SK-N-SH (cell line): ENCODE results near the gene HOXA6. TPM values are rescaled to one million over a fixed set of nuclear protein-coding genes. Genes with fewer than 3 reads are reported as not detected.

Experiments used
- CTCF ChIA-PET: fragments of 300-600, 350-600 bp; formaldehyde crosslinking; extraction: SDS; loops from one replicate; lab custom pipeline; 2021; lab: Yijun Ruan, JAX
- POLR2A ChIA-PET: fragments of 350-600 bp; sonication (Branson Sonifier 250); formaldehyde crosslinking; extraction: SDS; loops from one replicate; lab custom pipeline; 2020; ENCODE audit warnings: antibody characterized with exemption, inconsistent platforms; lab: Yijun Ruan, JAX
- DNase-seq: peaks from one replicate; pipeline ENCODE4 v3.0.0; 2012
- H2AFZ ChIP-seq: fragments of 200-600 bp; sonication (generic); 2 replicates; pipeline ENCODE4 v1.8.1; 2016; ENCODE audit warnings: antibody characterized with exemption, mild to moderate bottlenecking, low read depth
- H3F3A ChIP-seq: fragments of 200-600 bp; sonication (generic); replicated peaks from 2 replicates; pipeline ENCODE3; 2016; ENCODE audit warnings: antibody characterized with exemption, mild to moderate bottlenecking; ENCODE audit not compliant: insufficient read depth
- H3K27ac ChIP-seq, 2 experiments: fragments of 200-500 bp in 1 of 2; fragments of 200-600 bp in 1 of 2; sonication (Bioruptor generic) in 1 of 2; sonication (generic), shearing (Covaris generic) in 1 of 2; 2 replicates each; pipeline versions ENCODE4 v1.5.1 to v1.6.1; 2014 to 2016; ENCODE audit warnings: low read depth in 2 of 2, inconsistent platforms in 1 of 2, low read length in 1 of 2, mild to moderate bottlenecking in 1 of 2, mixed read lengths in 1 of 2
- H3K27me3 ChIP-seq: fragments of 200-600 bp; sonication (generic), shearing (Covaris generic); 2 replicates; pipeline ENCODE4 v1.6.1; 2016; ENCODE audit warnings: mixed run types; ENCODE audit not compliant: insufficient read depth
- H3K36me3 ChIP-seq, 2 experiments: fragments of 200-500 bp in 1 of 2; fragments of 200-600 bp in 1 of 2; sonication (Bioruptor generic) in 1 of 2; sonication (generic) in 1 of 2; replicated peaks in 1 of 2; 2 replicates each; pipeline versions ENCODE3 to v1.5.1; 2014 to 2016; ENCODE audit warnings: low read length in 1 of 2, mild to moderate bottlenecking in 1 of 2; ENCODE audit not compliant: insufficient read depth in 2 of 2, control insufficient read depth in 1 of 2
- H3K4me1 ChIP-seq, 2 experiments: fragments of 200-500 bp in 1 of 2; fragments of 200-600 bp in 1 of 2; sonication (Bioruptor generic) in 1 of 2; sonication (generic), shearing (Covaris generic) in 1 of 2; 2 replicates each; pipeline versions ENCODE4 v1.5.1 to v1.6.1; 2014 to 2016; ENCODE audit warnings: low read depth in 1 of 2, low read length in 1 of 2, mixed run types in 1 of 2; ENCODE audit not compliant: insufficient read depth in 2 of 2, control insufficient read depth in 1 of 2
- H3K4me2 ChIP-seq: fragments of 200-600 bp; sonication (generic), shearing (Covaris generic); 2 replicates; pipeline ENCODE4 v1.6.1; 2017; ENCODE audit warnings: mixed run types
- H3K4me3 ChIP-seq, 2 experiments: fragments of 200-500 bp in 1 of 2; fragments of 200-600 bp in 1 of 2; sonication (Bioruptor generic) in 1 of 2; sonication (generic), shearing (Covaris generic) in 1 of 2; 2 replicates each; pipeline versions ENCODE4 v1.5.1 to v1.8.1; 2014 to 2016; ENCODE audit warnings: low read depth in 2 of 2, inconsistent platforms in 1 of 2, low read length in 1 of 2, mild to moderate bottlenecking in 1 of 2, mixed read lengths in 1 of 2, moderate library complexity in 1 of 2
- H3K79me2 ChIP-seq: fragments of 200-600 bp; sonication (generic); 2 replicates; pipeline ENCODE4 v1.8.1; 2017; ENCODE audit warnings: mild to moderate bottlenecking; ENCODE audit not compliant: insufficient read depth
- H3K9ac ChIP-seq: fragments of 200-600 bp; sonication (generic); 2 replicates; pipeline ENCODE4 v1.6.1; 2017; ENCODE audit warnings: mixed run types
- H3K9me2 ChIP-seq: fragments of 200-600 bp; sonication (generic); 2 replicates; pipeline ENCODE4 v1.6.1; 2017; ENCODE audit warnings: mixed run types
- H3K9me3 ChIP-seq: fragments of 200-600 bp; sonication (generic); 2 replicates; pipeline ENCODE4 v1.6.1; 2017; ENCODE audit warnings: mixed run types, mild to moderate bottlenecking, moderate library complexity
- H4K20me1 ChIP-seq: fragments of 200-600 bp; sonication (generic); 2 replicates; pipeline ENCODE4 v1.6.1; 2017; ENCODE audit warnings: mild to moderate bottlenecking, mixed run types; ENCODE audit not compliant: insufficient read depth
- EZH2phosphoT487 ChIP-seq: fragments of 200-600 bp; sonication (generic); IDR thresholded peaks from 2 replicates; pipeline ENCODE4 v1.6.1; 2017; ENCODE audit warnings: low read depth, mixed run types, mild to moderate bottlenecking, antibody characterized with exemption, moderate library complexity, borderline replicate concordance
- FOSL2 ChIP-seq: IDR thresholded peaks from 2 replicates; pipeline ENCODE4 v1.4.0; 2012; ENCODE audit warnings: low read depth, mild to moderate bottlenecking, moderate library complexity, borderline replicate concordance
- FOXJ3 ChIP-seq: sonication (generic); formaldehyde crosslinking; IDR thresholded peaks from 2 replicates; pipeline ENCODE4 v1.5.1; 2020; ENCODE audit warnings: mild to moderate bottlenecking, missing genetic modification reagents
- GABPA ChIP-seq: IDR thresholded peaks from 2 replicates; pipeline ENCODE4 v1.4.0; 2012; ENCODE audit warnings: low read depth, mild to moderate bottlenecking
- GATA2 ChIP-seq: sonication (generic); formaldehyde crosslinking; IDR thresholded peaks from 2 replicates; pipeline ENCODE4 v1.5.0; 2020; ENCODE audit warnings: mild to moderate bottlenecking, missing genetic modification reagents
- JUND ChIP-seq: IDR thresholded peaks from 2 replicates; pipeline ENCODE4 v1.4.0; 2012
- MXI1 ChIP-seq: IDR thresholded peaks from 2 replicates; pipeline ENCODE4 v1.6.1; 2012; ENCODE audit warnings: mild to moderate bottlenecking, low read depth, low read length, improper control_type of control experiment
- NFIC ChIP-seq: IDR thresholded peaks from 2 replicates; pipeline ENCODE4 v1.4.0; 2012; ENCODE audit warnings: borderline replicate concordance
- PBX3 ChIP-seq: IDR thresholded peaks from 2 replicates; pipeline ENCODE4; 2012
- POLR2AphosphoS5 ChIP-seq: IDR thresholded peaks from 2 replicates; pipeline ENCODE4 v1.6.1; 2012; ENCODE audit warnings: low read depth, low read length
- RCOR1 ChIP-seq: fragments of 150-350 bp; IDR thresholded peaks from 2 replicates; pipeline ENCODE4 v1.6.1; 2017; ENCODE audit warnings: antibody characterized with exemption, low read length
- REST ChIP-seq: IDR thresholded peaks from 2 replicates; pipeline ENCODE4 v1.6.1; 2012; ENCODE audit warnings: mild to moderate bottlenecking, low read depth, low read length, moderate library complexity
- RFX5 ChIP-seq: IDR thresholded peaks from 2 replicates; pipeline ENCODE4 v1.6.1; 2012; ENCODE audit warnings: mild to moderate bottlenecking, improper control_type of control experiment, low read length
- RXRA ChIP-seq: IDR thresholded peaks from 2 replicates; pipeline ENCODE4 v1.4.0; 2012; ENCODE audit warnings: low read depth, mild to moderate bottlenecking, borderline replicate concordance
- TAF1 ChIP-seq: IDR thresholded peaks from 2 replicates; pipeline ENCODE4 v1.6.1; 2012; ENCODE audit warnings: low read depth, mild to moderate bottlenecking, low read length, moderate library complexity, borderline replicate concordance
- TCF12 ChIP-seq: IDR thresholded peaks from 2 replicates; pipeline ENCODE4 v1.4.0; 2012
- TEAD4 ChIP-seq: IDR thresholded peaks from 2 replicates; pipeline ENCODE4 v1.4.0; 2012; ENCODE audit warnings: mild to moderate bottlenecking, borderline replicate concordance; ENCODE audit not compliant: insufficient read depth
- USF2 ChIP-seq: fragments of 150-350 bp; IDR thresholded peaks from 2 replicates; pipeline ENCODE4 v1.6.1; 2017; ENCODE audit warnings: antibody characterized with exemption, low read length, low read depth, borderline replicate concordance
- YY1 ChIP-seq: IDR thresholded peaks from 2 replicates; pipeline ENCODE4 v1.4.0; 2012; ENCODE audit warnings: low read depth, mild to moderate bottlenecking
- WGBS: methylation state at CpG from one replicate; pipeline ENCODE4 v1.1.6; 2017; ENCODE audit warnings: low lambda C conversion rate; 5-methylcytosine and 5-hydroxymethylcytosine counted together
- polyA plus RNA-seq, 3 experiments: library from polyadenylated mRNA; depleted of rRNA; stranded (reverse); fragments of >200 nt; gene quantifications; 2 replicates each; pipeline ENCODE4 v1.2.3, GENCODE V29; 2012
- TF ChIP-seq, protein P1 (sequence below): fragments of 150-350 bp; IDR thresholded peaks from 2 replicates; pipeline ENCODE4 v1.6.1; 2016; ENCODE audit warnings: mild to moderate bottlenecking, low read depth, low read length

Gene HOXA6
- polyA plus RNA-seq, 1 of the 3 experiments (the other 2 are of a cell fraction): not detected

GRCh38 chr7:27105301-27106031 is 42.1 kb downstream of the HOXA6 start (continued):
- TF ChIP-seq GABPA: no peak

- Histone ChIP-seq H3K36me3 (no peaks in the 10 kb centered on the region), H3K27me3 (peaks cover 100% of the 10 kb centered on the region), H3K9me2 (no peaks in the 10 kb centered on the region), H3K4me2 (no peak overlapping the region), H3F3A (no peaks in the 10 kb centered on the region), H3K4me3 (no peak overlapping the region), H3K4me1 (no peaks in the 10 kb centered on the region; a peak in 1 of 4 replicates), H3K9me3 (no peaks in the 10 kb centered on the region), H2AFZ (no peak overlapping the region), H3K9ac (no peak overlapping the region), H3K79me2 (no peaks in the 10 kb centered on the region), H4K20me1 (no peaks in the 10 kb centered on the region), H3K27ac (no peak overlapping the region)
- TF ChIP-seq GABPA (no peak), RXRA (no peak), MXI1 (no peak), FOSL2 (no peak), GATA2 (no peak), TEAD4 (no peak), RFX5 (no peak), RCOR1 (no peak), NFIC (no peak), POLR2AphosphoS5 (no peak), JUND (no peak), REST (no peak), TAF1 (no peak), EZH2phosphoT487 (no peak), USF2 (no peak), FOXJ3 (CRISPR knock-in tag) (no peak), PBX3 (no peak), TCF12 (no peak), YY1 (no peak)
- TF ChIP-seq, protein P1, sequence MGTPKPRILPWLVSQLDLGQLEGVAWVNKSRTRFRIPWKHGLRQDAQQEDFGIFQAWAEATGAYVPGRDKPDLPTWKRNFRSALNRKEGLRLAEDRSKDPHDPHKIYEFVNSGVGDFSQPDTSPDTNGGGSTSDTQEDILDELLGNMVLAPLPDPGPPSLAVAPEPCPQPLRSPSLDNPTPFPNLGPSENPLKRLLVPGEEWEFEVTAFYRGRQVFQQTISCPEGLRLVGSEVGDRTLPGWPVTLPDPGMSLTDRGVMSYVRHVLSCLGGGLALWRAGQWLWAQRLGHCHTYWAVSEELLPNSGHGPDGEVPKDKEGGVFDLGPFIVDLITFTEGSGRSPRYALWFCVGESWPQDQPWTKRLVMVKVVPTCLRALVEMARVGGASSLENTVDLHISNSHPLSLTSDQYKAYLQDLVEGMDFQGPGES: no peak
- DNase-seq: no peak
- WGBS: 11% methylated on average over 13 of the region's 13 CpGs
- ChIA-PET CTCF (interaction anchor here (1.0 to 1.8 kb wide), 4 partner anchors 47 to 423 kb away, joined by 3 to 5 read pairs (median 4); no protein-coding TSS in a partner anchor), POLR2A (no interaction called here)
These were observed 43.1 kb downstream of the HOXA6 start for GRCh38 chr7:27104341-27105058.
